Measurements from ENCODE around the gene PLA2G4E.

The PLA2G4E gene

GRCh38 chr15:42053010-42053409 is 32.2 kb upstream of the PLA2G4E start:
- Histone ChIP-seq H4K20me1 (ENCODE audit: insufficient read depth, low read length) (no peaks in the 10 kb centered on the region), H3K36me3 (ENCODE audit: insufficient read depth, low read length) (no peaks in the 10 kb centered on the region), H3K27ac (ENCODE audit: low read depth, low read length, poor library complexity, severe bottlenecking) (no peak overlapping the region), H3K9me2 (ENCODE audit: low read depth, low read length) (no peaks in the 10 kb centered on the region), H2AFZ (ENCODE audit: low read length) (no peak overlapping the region), H3K79me2 (ENCODE audit: insufficient read depth, low read length) (no peaks in the 10 kb centered on the region), H3K9ac (ENCODE audit: low read length) (no peak overlapping the region), H3K4me3 (ENCODE audit: low read depth, low read length, poor library complexity, severe bottlenecking) (no peak overlapping the region), H3F3A (ENCODE audit: insufficient read depth, low read length) (no peaks in the 10 kb centered on the region), H3K4me2 (ENCODE audit: low read length) (no peak overlapping the region), H3K27me3 (ENCODE audit: insufficient read depth, low read length) (no peaks in the 10 kb centered on the region; the same call in 1 of the 2 replicates), H3K4me1 (ENCODE audit: insufficient read depth, low read length, severe bottlenecking) (no peaks in the 10 kb centered on the region), H3K9me3 (ENCODE audit: low read length) (no peaks in the 10 kb centered on the region)
- no peak for TF ChIP-seq EZH2 (IDR thresholded peaks at IDR 0.05; ENCODE audit: borderline replicate concordance, low read length)
- TF ChIP-seq, protein P1, sequence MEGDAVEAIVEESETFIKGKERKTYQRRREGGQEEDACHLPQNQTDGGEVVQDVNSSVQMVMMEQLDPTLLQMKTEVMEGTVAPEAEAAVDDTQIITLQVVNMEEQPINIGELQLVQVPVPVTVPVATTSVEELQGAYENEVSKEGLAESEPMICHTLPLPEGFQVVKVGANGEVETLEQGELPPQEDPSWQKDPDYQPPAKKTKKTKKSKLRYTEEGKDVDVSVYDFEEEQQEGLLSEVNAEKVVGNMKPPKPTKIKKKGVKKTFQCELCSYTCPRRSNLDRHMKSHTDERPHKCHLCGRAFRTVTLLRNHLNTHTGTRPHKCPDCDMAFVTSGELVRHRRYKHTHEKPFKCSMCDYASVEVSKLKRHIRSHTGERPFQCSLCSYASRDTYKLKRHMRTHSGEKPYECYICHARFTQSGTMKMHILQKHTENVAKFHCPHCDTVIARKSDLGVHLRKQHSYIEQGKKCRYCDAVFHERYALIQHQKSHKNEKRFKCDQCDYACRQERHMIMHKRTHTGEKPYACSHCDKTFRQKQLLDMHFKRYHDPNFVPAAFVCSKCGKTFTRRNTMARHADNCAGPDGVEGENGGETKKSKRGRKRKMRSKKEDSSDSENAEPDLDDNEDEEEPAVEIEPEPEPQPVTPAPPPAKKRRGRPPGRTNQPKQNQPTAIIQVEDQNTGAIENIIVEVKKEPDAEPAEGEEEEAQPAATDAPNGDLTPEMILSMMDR (IDR thresholded peaks at IDR 0.05; ENCODE audit: low read length), result no peak

- TF ChIP-seq, protein P1 (IDR thresholded peaks at IDR 0.05; ENCODE audit: low read length), result no peak
- TF ChIP-seq EZH2 (IDR thresholded peaks at IDR 0.05; ENCODE audit: borderline replicate concordance, low read length), result no peak
- H3K4me1 ChIP-seq (ENCODE audit: insufficient read depth, low read length, severe bottlenecking), result no peaks in the 10 kb centered on the region
- no peak overlapping the region for H3K9ac ChIP-seq (ENCODE audit: low read length)
- no peaks in the 10 kb centered on the region for H3K9me2 ChIP-seq (ENCODE audit: low read depth, low read length)
- H2AFZ ChIP-seq (ENCODE audit: low read length), result no peak overlapping the region
- no peaks in the 10 kb centered on the region for H3K9me3 ChIP-seq (ENCODE audit: low read length)
- no peak overlapping the region for H3K4me3 ChIP-seq (ENCODE audit: low read depth, low read length, poor library complexity, severe bottlenecking)
- no peak overlapping the region for H3K4me2 ChIP-seq (ENCODE audit: low read length)
- no peak overlapping the region for H3K27ac ChIP-seq (ENCODE audit: low read depth, low read length, poor library complexity, severe bottlenecking)
- no peaks in the 10 kb centered on the region for H3K36me3 ChIP-seq (ENCODE audit: insufficient read depth, low read length)
- no peaks in the 10 kb centered on the region for H3F3A ChIP-seq (ENCODE audit: insufficient read depth, low read length)
- 0 out of 2 replicates have a peak, but pooled peaks cover 4% of the 10 kb centered on the region for H3K27me3 ChIP-seq (ENCODE audit: insufficient read depth, low read length)
- no peaks in the 10 kb centered on the region for H3K79me2 ChIP-seq (ENCODE audit: insufficient read depth, low read length)
- H4K20me1 ChIP-seq (ENCODE audit: insufficient read depth, low read length), result no peaks in the 10 kb centered on the region
Observed at GRCh38 chr15:42050484-42051255, 29.8 kb upstream of the PLA2G4E start.

GRCh38 chr15:42048821-42049200 is 28.0 kb upstream of the PLA2G4E start:
- no peaks in the 10 kb centered on the region for H3K4me1 ChIP-seq (ENCODE audit: insufficient read depth, low read length, severe bottlenecking)
- no peak overlapping the region for H3K4me2 ChIP-seq (ENCODE audit: low read length)
- H3K27ac ChIP-seq (ENCODE audit: low read depth, low read length, poor library complexity, severe bottlenecking), result no peak overlapping the region
- H3K36me3 ChIP-seq (ENCODE audit: insufficient read depth, low read length), result no peaks in the 10 kb centered on the region
- H2AFZ ChIP-seq (ENCODE audit: low read length), result no peak overlapping the region
- TF ChIP-seq, protein P1 (IDR thresholded peaks at IDR 0.05; ENCODE audit: low read length), result no peak
- TF ChIP-seq EZH2 (IDR thresholded peaks at IDR 0.05; ENCODE audit: borderline replicate concordance, low read length), result no peak
- 0 out of 2 replicates have a peak, but pooled peaks cover 8% of the 10 kb centered on the region for H3K27me3 ChIP-seq (ENCODE audit: insufficient read depth, low read length)
- H3K79me2 ChIP-seq (ENCODE audit: insufficient read depth, low read length), result no peaks in the 10 kb centered on the region
- H4K20me1 ChIP-seq (ENCODE audit: insufficient read depth, low read length), result no peaks in the 10 kb centered on the region
- no peak overlapping the region for H3K9ac ChIP-seq (ENCODE audit: low read length)
- H3F3A ChIP-seq (ENCODE audit: insufficient read depth, low read length), result no peaks in the 10 kb centered on the region
- no peaks in the 10 kb centered on the region for H3K9me2 ChIP-seq (ENCODE audit: low read depth, low read length)
- H3K9me3 ChIP-seq (ENCODE audit: low read length), result no peaks in the 10 kb centered on the region
- H3K4me3 ChIP-seq (ENCODE audit: low read depth, low read length, poor library complexity, severe bottlenecking), result no peak overlapping the region
